HPDE6-E6E7 (cell line): ENCODE results near the gene TRDN.
"Not testable (repeated sequence)": the region's sequence is repeated elsewhere in the genome, so short reads cannot be mapped to it uniquely, and the experiment has no call there.

Experiments used
- DNase-seq: peaks from one replicate; pipeline ENCODE4 v3.0.0; 2011; ENCODE audit warnings: missing footprints; ENCODE audit errors: extremely low spot score

TRDN gene

GRCh38 chr6:123288649-123289048 lies 348.1 kb downstream of the TRDN start:
- DNase-seq: no peak

- no peak for DNase-seq
These were observed 360.2 kb downstream of the TRDN start for GRCh38 chr6:123276546-123276980.

GRCh38 chr6:123263981-123264380 lies 372.8 kb downstream of the TRDN start:
- no peak for DNase-seq

- no peak for DNase-seq
These were observed 396.1 kb downstream of the TRDN start for GRCh38 chr6:123240626-123241025.

GRCh38 chr6:123233336-123233735 lies 403.4 kb downstream of the TRDN start:
- DNase-seq: no peak

GRCh38 chr6:123227789-123228188 lies 409.0 kb downstream of the TRDN start:
- not testable (repeated sequence) for DNase-seq

GRCh38 chr6:123226398-123226797 lies 410.4 kb downstream of the TRDN start:
- no peak for DNase-seq

GRCh38 chr6:123224077-123224476 lies 412.7 kb downstream of the TRDN start:
- no peak for DNase-seq

GRCh38 chr6:123223461-123223860 lies 413.3 kb downstream of the TRDN start:
- no peak for DNase-seq

GRCh38 chr6:123215211-123215610 lies 421.5 kb downstream of the TRDN start:
- no peak for DNase-seq

GRCh38 chr6:123214433-123214832 lies 422.3 kb downstream of the TRDN start:
- no peak for DNase-seq

- DNase-seq: no peak
These were observed 422.8 kb downstream of the TRDN start for GRCh38 chr6:123213921-123214320.

GRCh38 chr6:123211777-123212545 lies 424.8 kb downstream of the TRDN start:
- no peak for DNase-seq

- DNase-seq: no peak
These were observed 426.1 kb downstream of the TRDN start for GRCh38 chr6:123210645-123211044.

- no peak for DNase-seq
These were observed 428.7 kb downstream of the TRDN start for GRCh38 chr6:123207967-123208510.

- DNase-seq: no peak
These were observed 432.8 kb downstream of the TRDN start for GRCh38 chr6:123203928-123204327.

GRCh38 chr6:123201869-123202372 lies 434.8 kb downstream of the TRDN start:
- no peak for DNase-seq

- no peak for DNase-seq
These were observed 443.5 kb downstream of the TRDN start for GRCh38 chr6:123193298-123193697.

GRCh38 chr6:123189816-123190215 lies 446.9 kb downstream of the TRDN start:
- DNase-seq: no peak

GRCh38 chr6:123182998-123183397 lies 453.8 kb downstream of the TRDN start:
- DNase-seq: no peak

- DNase-seq: no peak
These were observed 460.0 kb downstream of the TRDN start for GRCh38 chr6:123176706-123177105.

GRCh38 chr6:123171341-123172115 lies 465.2 kb downstream of the TRDN start:
- DNase-seq: no peak

GRCh38 chr6:123169774-123170095 lies 467.0 kb downstream of the TRDN start:
- DNase-seq: no peak
